ENCODE data around the gene SIVA1.

SIVA1 gene

GRCh38 chr14:104757681-104758392 lies 4.9 kb downstream of the SIVA1 start:
- H3K4me3 ChIP-seq (ENCODE audit: low read length), result no peak overlapping the region
- TF ChIP-seq ZNF274 (IDR thresholded peaks at IDR 0.05; ENCODE audit: low read depth, low read length), result no peak

- TF ChIP-seq ZNF274 (IDR thresholded peaks at IDR 0.05; ENCODE audit: low read depth, low read length), result no peak
- H3K4me3 ChIP-seq (ENCODE audit: low read length), result no peak overlapping the region
Observed at GRCh38 chr14:104758981-104759969, 6.3 kb downstream of the SIVA1 start.

- no peak overlapping the region for H3K4me3 ChIP-seq (ENCODE audit: low read length)
- no peak for TF ChIP-seq ZNF274 (IDR thresholded peaks at IDR 0.05; ENCODE audit: low read depth, low read length)
Observed at GRCh38 chr14:104765517-104765916, 12.6 kb downstream of the SIVA1 start.

GRCh38 chr14:104766256-104766862 lies 13.4 kb downstream of the SIVA1 start:
- TF ChIP-seq ZNF274 (IDR thresholded peaks at IDR 0.05; ENCODE audit: low read depth, low read length), result no peak
- H3K4me3 ChIP-seq (ENCODE audit: low read length), result no peak overlapping the region

- no peak for TF ChIP-seq ZNF274 (IDR thresholded peaks at IDR 0.05; ENCODE audit: low read depth, low read length)
- no peak overlapping the region for H3K4me3 ChIP-seq (ENCODE audit: low read length)
Observed at GRCh38 chr14:104766863-104767633, 14.1 kb downstream of the SIVA1 start.

- TF ChIP-seq ZNF274 (IDR thresholded peaks at IDR 0.05; ENCODE audit: low read depth, low read length), result no peak
- H3K4me3 ChIP-seq (ENCODE audit: low read length), result no peak overlapping the region
Observed at GRCh38 chr14:104767634-104767918, 14.6 kb downstream of the SIVA1 start.

GRCh38 chr14:104768437-104769323 lies 15.7 kb downstream of the SIVA1 start:
- no peak for TF ChIP-seq ZNF274 (IDR thresholded peaks at IDR 0.05; ENCODE audit: low read depth, low read length)
- no peak overlapping the region for H3K4me3 ChIP-seq (ENCODE audit: low read length)

- TF ChIP-seq ZNF274 (IDR thresholded peaks at IDR 0.05; ENCODE audit: low read depth, low read length), result no peak
- no peak overlapping the region for H3K4me3 ChIP-seq (ENCODE audit: low read length)
Observed at GRCh38 chr14:104769324-104770071, 16.6 kb downstream of the SIVA1 start.

GRCh38 chr14:104770072-104770579 lies 17.2 kb downstream of the SIVA1 start:
- TF ChIP-seq ZNF274 (IDR thresholded peaks at IDR 0.05; ENCODE audit: low read depth, low read length), result no peak
- no peak overlapping the region for H3K4me3 ChIP-seq (ENCODE audit: low read length)

GRCh38 chr14:104770851-104771272 lies 17.9 kb downstream of the SIVA1 start:
- no peak overlapping the region for H3K4me3 ChIP-seq (ENCODE audit: low read length)
- TF ChIP-seq ZNF274 (IDR thresholded peaks at IDR 0.05; ENCODE audit: low read depth, low read length), result no peak

- TF ChIP-seq ZNF274 (IDR thresholded peaks at IDR 0.05; ENCODE audit: low read depth, low read length), result no peak
- H3K4me3 ChIP-seq (ENCODE audit: low read length), result no peak overlapping the region
Observed at GRCh38 chr14:104771374-104771773, 18.4 kb downstream of the SIVA1 start.

Data from GM08714 (cell line).